GM12878 (cell line): ENCODE measurements around the gene AOAH. TPM values are rescaled to one million over a fixed set of nuclear protein-coding genes. Genes with fewer than 3 reads are reported as not detected.

Experiments
- ATAC-seq: fragments of 200-7000 bp; cut with Tn5 transposase; 3 replicates; pipeline ENCODE4 v1.9.1; 2020; ENCODE audit warnings: mild to moderate bottlenecking, moderate library complexity
- BruUV-seq: library from RNA; stranded (reverse); fragments of 400-500 nt; replicated peaks from 2 replicates; lab custom pipeline; 2021; lab: Mats Ljungman, UMichigan
- CTCF ChIA-PET: fragments of 300-600 bp; sonication (Branson Sonifier 250); formaldehyde crosslinking; extraction: SDS; loops from one replicate; lab custom pipeline; 2021; ENCODE audit warnings: inconsistent platforms; lab: Yijun Ruan, JAX
- POLR2A ChIA-PET: fragments of 350-600 bp; formaldehyde crosslinking; extraction: SDS; loops from one replicate; lab custom pipeline; 2021; ENCODE audit warnings: inconsistent platforms; lab: Charles Lee
- RAD21 ChIA-PET: fragments of 300-600 bp; sonication (Branson Sonifier 250); formaldehyde crosslinking; loops from one replicate; lab custom pipeline; 2023; ENCODE audit warnings: antibody characterized with exemption; ENCODE audit not compliant: unreplicated experiment; lab: Charles Lee
- SMC1A ChIA-PET: fragments of 300-600 bp; sonication (Branson Sonifier 250); formaldehyde crosslinking; loops from one replicate; lab custom pipeline; 2023; ENCODE audit not compliant: unreplicated experiment, uncharacterized antibody; lab: Charles Lee
- DNase-seq: peaks from one replicate; pipeline ENCODE4 v3.0.0-alpha.2; 2011; ENCODE audit warnings: low read depth, low spot score
- FAIRE-seq: peaks from 3 replicates; lab custom pipeline; 2011; peaks lifted over from hg19 to GRCh38; lab: Jason Lieb, UNC
- H2AFZ ChIP-seq: 2 replicates; pipeline ENCODE4 v1.6.0; 2011; ENCODE audit warnings: low read depth, low read length, control low read depth; ENCODE audit not compliant: control insufficient read depth
- H3K27ac ChIP-seq: 2 replicates; pipeline ENCODE4 v1.5.1; 2011; ENCODE audit warnings: control low read depth; ENCODE audit not compliant: control insufficient read depth, insufficient read depth
- H3K27me3 ChIP-seq, 2 experiments: replicated peaks in 1 of 2; 2 replicates each; pipeline versions ENCODE4 v1.6.0 to v1.6.1; 2011; ENCODE audit warnings: low read length in 1 of 2; ENCODE audit not compliant: control insufficient read depth in 2 of 2, insufficient read depth in 2 of 2
- H3K36me3 ChIP-seq, 2 experiments: 2 replicates each; pipeline ENCODE4 v1.5.1; 2011; ENCODE audit warnings: low read length in 1 of 2; ENCODE audit not compliant: control insufficient read depth in 2 of 2, insufficient read depth in 2 of 2
- H3K4me1 ChIP-seq: 2 replicates; pipeline ENCODE4 v1.6.1; 2011; ENCODE audit warnings: mild to moderate bottlenecking, low read length, moderate library complexity, mixed read lengths; ENCODE audit not compliant: control insufficient read depth, insufficient read depth
- H3K4me2 ChIP-seq: 2 replicates; pipeline ENCODE4 v1.6.0; 2011; ENCODE audit warnings: control low read depth; ENCODE audit not compliant: control insufficient read depth, insufficient read depth
- H3K4me3 ChIP-seq: fragments of 200-600 bp; sonication (generic); 2 replicates; pipeline ENCODE4 v1.5.1; 2016
- H3K79me2 ChIP-seq: 2 replicates; pipeline ENCODE4 v1.6.0; 2011; ENCODE audit warnings: low read length; ENCODE audit not compliant: control insufficient read depth, insufficient read depth
- H3K9ac ChIP-seq: 2 replicates; pipeline ENCODE4 v1.8.0; 2011; ENCODE audit warnings: low read length, control low read depth, mixed read lengths; ENCODE audit not compliant: control insufficient read depth, insufficient read depth
- H3K9me3 ChIP-seq: replicated peaks from 3 replicates; pipeline ENCODE4 v1.5.1; 2011; ENCODE audit warnings: mild to moderate bottlenecking, low read length; ENCODE audit not compliant: control insufficient read depth, insufficient read depth
- H4K20me1 ChIP-seq: 2 replicates; pipeline ENCODE4 v1.6.0; 2011; ENCODE audit not compliant: control insufficient read depth, insufficient read depth
- BMI1 ChIP-seq: fragments of 450-650 bp; IDR thresholded peaks from 2 replicates; pipeline ENCODE4 v1.6.1; 2016; ENCODE audit warnings: mild to moderate bottlenecking, moderate library complexity, borderline replicate concordance
- CBFB ChIP-seq: IDR thresholded peaks from 2 replicates; pipeline ENCODE4 v1.6.1; 2016; ENCODE audit warnings: antibody characterized with exemption, low read depth
- CEBPB ChIP-seq, 2 experiments: fragments of 150-350 bp in 1 of 2; IDR thresholded peaks; 2 replicates each; pipeline ENCODE4 v1.6.1; 2012 to 2014; ENCODE audit warnings: low read depth in 2 of 2, low read length in 2 of 2, borderline replicate concordance in 1 of 2, inconsistent platforms in 1 of 2
- CHD4 ChIP-seq: fragments of 200-600 bp; sonication (generic); IDR thresholded peaks from 2 replicates; pipeline ENCODE4 v1.6.1; 2016; ENCODE audit warnings: mild to moderate bottlenecking
- DPF2 ChIP-seq: fragments of 450-650 bp; IDR thresholded peaks from 2 replicates; pipeline ENCODE4 v1.6.1; 2017; ENCODE audit warnings: mild to moderate bottlenecking
- EP300 ChIP-seq, 2 experiments: fragments of 150-350 bp in 1 of 2; IDR thresholded peaks; 2 replicates each; pipeline ENCODE4 v1.6.1; 2011 to 2012; ENCODE audit warnings: low read depth in 2 of 2, low read length in 2 of 2, borderline replicate concordance in 1 of 2, improper control_type of control experiment in 1 of 2, inconsistent platforms in 1 of 2; ENCODE audit not compliant: control insufficient read depth in 1 of 2
- HDAC6 ChIP-seq: fragments of 200-600 bp; sonication (generic); IDR thresholded peaks from one replicate; pipeline ENCODE4 v1.8.0; 2017; ENCODE audit warnings: antibody characterized with exemption; ENCODE audit not compliant: unreplicated experiment
- HDGF ChIP-seq: fragments of 450-650 bp; IDR thresholded peaks from 2 replicates; pipeline ENCODE4 v1.6.1; 2016; ENCODE audit warnings: antibody characterized with exemption
- POLR2A ChIP-seq: IDR thresholded peaks from 2 replicates; pipeline ENCODE4 v1.6.1; 2011; ENCODE audit warnings: low read depth, mild to moderate bottlenecking, low read length
- POLR2AphosphoS2 ChIP-seq: IDR thresholded peaks from 2 replicates; pipeline ENCODE4 v1.6.1; 2011; ENCODE audit warnings: low read depth, mild to moderate bottlenecking, low read length, improper control_type of control experiment, moderate library complexity
- POLR2AphosphoS5 ChIP-seq: IDR thresholded peaks from 2 replicates; pipeline ENCODE4 v1.6.1; 2011; ENCODE audit warnings: mild to moderate bottlenecking, low read length, inconsistent platforms
- RAD51 ChIP-seq: fragments of 450-650 bp; IDR thresholded peaks from 2 replicates; pipeline ENCODE4 v1.6.1; 2016; ENCODE audit warnings: moderate library complexity, mild to moderate bottlenecking, inconsistent platforms
- RCOR1 ChIP-seq: conservative IDR thresholded peaks from 2 replicates; pipeline ENCODE4 v1.6.1; 2012; ENCODE audit warnings: low read depth, low read length, improper control_type of control experiment
- RELA ChIP-seq: fragments of 450-650 bp; IDR thresholded peaks from 2 replicates; pipeline ENCODE4 v1.8.0; 2014; ENCODE audit warnings: borderline replicate concordance; ENCODE audit not compliant: partially characterized antibody
- SKIL ChIP-seq: fragments of 450-650 bp; IDR thresholded peaks from 2 replicates; pipeline ENCODE4 v1.6.1; 2017; ENCODE audit warnings: mild to moderate bottlenecking, low read depth, inconsistent platforms; ENCODE audit not compliant: poor library complexity, severe bottlenecking
- SUPT20H ChIP-seq: IDR thresholded peaks from 2 replicates; pipeline ENCODE4 v1.6.1; 2011; ENCODE audit warnings: low read depth, mild to moderate bottlenecking, low read length, moderate library complexity, borderline replicate concordance; ENCODE audit not compliant: control insufficient read depth
- SUZ12 ChIP-seq: fragments of 200-600 bp; sonication (generic); IDR thresholded peaks from one replicate; pipeline ENCODE4 v1.6.1; 2018; ENCODE audit warnings: antibody characterized with exemption, mild to moderate bottlenecking; ENCODE audit not compliant: unreplicated experiment
- TBL1XR1 ChIP-seq: IDR thresholded peaks from 2 replicates; pipeline ENCODE4 v1.6.1; 2012; ENCODE audit warnings: low read depth, low read length, improper control_type of control experiment
- ZNF274 ChIP-seq: IDR thresholded peaks from one replicate; pipeline ENCODE4 v1.8.0; 2011; ENCODE audit not compliant: insufficient read length, insufficient read depth
- ZZZ3 ChIP-seq: IDR thresholded peaks from 2 replicates; pipeline ENCODE4 v1.6.1; 2011; ENCODE audit warnings: low read depth; ENCODE audit not compliant: control insufficient read depth, insufficient read length
- WGBS: methylation state at CpG from one replicate; pipeline ENCODE4 v1.1.6; 2016; ENCODE audit warnings: low lambda C conversion rate; ENCODE audit not compliant: insufficient replicate concordance, insufficient coverage; ENCODE audit errors: missing lambda C conversion rate; 5-methylcytosine and 5-hydroxymethylcytosine counted together
- in situ Hi-C: fragments of 300-500 bp; cut with MboI; formaldehyde crosslinking; loops from 9 replicates; pipeline ENCODE4 v1.14.3; 2018; ENCODE audit warnings: mixed read lengths
- intact Hi-C: fragments of 100-400 bp; cut with micrococcal nuclease; formaldehyde crosslinking; loops from one replicate; pipeline ENCODE4 v1.14.2; 2022; ENCODE audit not compliant: unreplicated experiment
- polyA plus RNA-seq, 11 experiments: library from polyadenylated mRNA; depleted of rRNA in 4 of 11; unstranded in 6 of 11; stranded (reverse) in 5 of 11; fragments of >200 nt; fragmentation: Nextera tagmentation in 4 of 11; fragmentation: Illumina TruSeq in 1 of 11; extraction: Ambion mirVana in 4 of 11; extraction: Trizol in 1 of 11; gene quantifications; 1 replicate in 1 of 11; 2 replicates in 10 of 11; pipeline versions ENCODE4 v1.2.1 to v1.2.3, GENCODE V29; 2011 to 2016; ENCODE audit warnings: inconsistent platforms in 2 of 11, missing spikeins in 2 of 11, low read depth in 1 of 11
- total RNA-seq, 4 experiments: library from RNA; depleted of rRNA in 3 of 4; stranded (reverse); fragments of >200 nt in 3 of 4; fragmentation: Illumina TruSeq in 1 of 4; extraction: Trizol in 1 of 4; gene quantifications; 2 replicates each; pipeline versions ENCODE4 v1.2.1 to v1.2.3, GENCODE V29; 2013 to 2021
- TF ChIP-seq, protein P1 (sequence below): fragments of 450-650 bp; formaldehyde crosslinking; IDR thresholded peaks from 2 replicates; pipeline ENCODE4 v1.4.0; 2022; ENCODE audit warnings: mild to moderate bottlenecking, moderate library complexity

The AOAH gene
- total and polyA plus RNA-seq, 10 of the 15 experiments (the other 5 are each of a cell fraction or from before 2014, with no cell fraction given): 0.32 to 2.8 (median 1.4) TPM

GRCh38 chr7:36732806-36733205 lies 8.5 kb upstream of the AOAH start (continued):
- TF ChIP-seq ZZZ3 (no peak), HDGF (no peak), SUPT20H (no peak), CHD4 (no peak), TBL1XR1 (no peak), ZNF274 (no peak), SUZ12 (no peak), CEBPB (IDR thresholded peaks at IDR 0.05; ENCODE audit: borderline replicate concordance in 1 of 2, low read depth in 2 of 2, low read length in 2 of 2) (no peak), BMI1 (no peak), EP300 (IDR thresholded peaks at IDR 0.05; ENCODE audit: borderline replicate concordance in 1 of 2, control insufficient read depth in 1 of 2, low read depth in 2 of 2, low read length in 2 of 2) (no peak), RAD51 (no peak), CBFB (no peak), HDAC6 (no peak), POLR2AphosphoS5 (no peak), RCOR1 (no peak)

- ATAC-seq (no peak), FAIRE-seq (no peak), DNase-seq (no peak)
- Histone ChIP-seq H4K20me1 (no peaks in the 10 kb centered on the region), H3K4me1 (no peaks in the 10 kb centered on the region), H2AFZ (no peak overlapping the region), H3K9me3 (peaks cover 2% of the 10 kb centered on the region; the same call in 2 of the 3 replicates), H3K27me3 (no peaks in the 10 kb centered on the region), H3K27ac (no peak overlapping the region), H3K4me2 (no peak overlapping the region), H3K79me2 (no peaks in the 10 kb centered on the region), H3K9ac (no peak overlapping the region), H3K4me3 (no peak overlapping the region), H3K36me3 (no peaks in the 10 kb centered on the region)
- in situ Hi-C loops (no loop called here), intact Hi-C loops (no loop called here)
- CTCF ChIA-PET: interaction anchor here (0.7 kb wide), 1 partner anchor 154 kb away, joined by 4 read pairs; no protein-coding TSS in a partner anchor
- BruUV-seq: no TSS peak
- 35% methylated on average over 2 of the region's 2 CpGs for WGBS
- RAD21 ChIA-PET: interaction anchor here (0.7 kb wide), 1 partner anchor 32 kb away, joined by 3 read pairs; no protein-coding TSS in a partner anchor
- POLR2A ChIA-PET: no interaction called here
- SMC1A ChIA-PET: no interaction called here
- TF ChIP-seq POLR2A (no peak), POLR2AphosphoS2 (no peak), RELA (no peak), DPF2 (no peak), SKIL (no peak)
- TF ChIP-seq, protein P1, sequence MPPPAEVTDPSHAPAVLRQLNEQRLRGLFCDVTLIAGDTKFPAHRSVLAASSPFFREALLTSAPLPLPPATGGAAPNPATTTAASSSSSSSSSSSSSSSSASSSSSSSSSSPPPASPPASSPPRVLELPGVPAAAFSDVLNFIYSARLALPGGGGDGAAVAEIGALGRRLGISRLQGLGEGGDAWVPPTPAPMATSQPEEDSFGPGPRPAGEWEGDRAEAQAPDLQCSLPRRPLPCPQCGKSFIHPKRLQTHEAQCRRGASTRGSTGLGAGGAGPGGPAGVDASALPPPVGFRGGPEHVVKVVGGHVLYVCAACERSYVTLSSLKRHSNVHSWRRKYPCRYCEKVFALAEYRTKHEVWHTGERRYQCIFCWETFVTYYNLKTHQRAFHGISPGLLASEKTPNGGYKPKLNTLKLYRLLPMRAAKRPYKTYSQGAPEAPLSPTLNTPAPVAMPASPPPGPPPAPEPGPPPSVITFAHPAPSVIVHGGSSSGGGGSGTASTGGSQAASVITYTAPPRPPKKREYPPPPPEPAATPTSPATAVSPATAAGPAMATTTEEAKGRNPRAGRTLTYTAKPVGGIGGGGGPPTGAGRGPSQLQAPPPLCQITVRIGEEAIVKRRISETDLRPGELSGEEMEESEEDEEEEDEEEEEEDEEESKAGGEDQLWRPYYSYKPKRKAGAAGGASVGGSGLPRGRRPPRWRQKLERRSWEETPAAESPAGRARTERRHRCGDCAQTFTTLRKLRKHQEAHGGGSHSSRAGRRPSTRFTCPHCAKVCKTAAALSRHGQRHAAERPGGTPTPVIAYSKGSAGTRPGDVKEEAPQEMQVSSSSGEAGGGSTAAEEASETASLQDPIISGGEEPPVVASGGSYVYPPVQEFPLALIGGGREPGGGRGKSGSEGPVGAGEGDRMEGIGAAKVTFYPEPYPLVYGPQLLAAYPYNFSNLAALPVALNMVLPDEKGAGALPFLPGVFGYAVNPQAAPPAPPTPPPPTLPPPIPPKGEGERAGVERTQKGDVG (CRISPR knock-in tag): no peak
Observed at GRCh38 chr7:36730046-36730445, 5.8 kb upstream of the AOAH start.
